Endothelial cell of umbilical vein (primary cell): ENCODE measurements around the gene NR1D1. TPM values are rescaled to one million over a fixed set of nuclear protein-coding genes. Genes with fewer than 3 reads are reported as not detected.

Experiments used
- BruUV-seq: library from RNA; stranded (reverse); fragments of 400-500 nt; replicated peaks from 2 replicates; lab custom pipeline; 2021; lab: Mats Ljungman, UMichigan
- CTCF ChIA-PET: fragments of 300-600, 350-600 bp; sonication (Branson Sonifier 250); formaldehyde crosslinking; loops from one replicate; lab custom pipeline; 2021; ENCODE audit warnings: antibody characterized with exemption, inconsistent platforms; lab: Charles Lee
- POLR2A ChIA-PET: fragments of 300-600, 350-600 bp; sonication (Branson Sonifier 250); formaldehyde crosslinking; loops from one replicate; lab custom pipeline; 2021; ENCODE audit warnings: antibody characterized with exemption, inconsistent platforms; lab: Charles Lee
- DNase-seq: peaks from one replicate; pipeline ENCODE4 v3.0.0-alpha.2; 2011; ENCODE audit warnings: low read depth, low spot score
- FAIRE-seq: peaks from 2 replicates; lab custom pipeline; 2011; peaks lifted over from hg19 to GRCh38; lab: Jason Lieb, UNC
- H2AFZ ChIP-seq: 2 replicates; pipeline ENCODE4 v1.6.0; 2012; ENCODE audit warnings: low read depth, low read length, control low read depth, inconsistent platforms
- H3K27ac ChIP-seq: 2 replicates; pipeline ENCODE4 v1.5.1; 2011; ENCODE audit warnings: low read depth, mild to moderate bottlenecking, control low read depth, low read length, moderate library complexity; ENCODE audit not compliant: insufficient read depth
- H3K27me3 ChIP-seq, 2 experiments: 2 replicates each; pipeline versions ENCODE4 v1.6.0 to v1.6.1; 2011; ENCODE audit warnings: low read length in 2 of 2, mixed read lengths in 1 of 2; ENCODE audit not compliant: control insufficient read depth in 2 of 2, insufficient read depth in 2 of 2
- H3K36me3 ChIP-seq, 2 experiments: 2 replicates in 1 of 2; 3 replicates in 1 of 2; pipeline ENCODE4 v1.5.1; 2011; ENCODE audit warnings: low read length in 2 of 2, mild to moderate bottlenecking in 1 of 2, moderate library complexity in 1 of 2; ENCODE audit not compliant: control insufficient read depth in 2 of 2, insufficient read depth in 2 of 2; ENCODE audit errors: extremely low read depth in 1 of 2
- H3K4me1 ChIP-seq: 3 replicates; pipeline ENCODE4 v1.5.1; 2011; ENCODE audit warnings: mild to moderate bottlenecking, low read length; ENCODE audit not compliant: control insufficient read depth, insufficient read depth; ENCODE audit errors: extremely low read depth
- H3K4me2 ChIP-seq: 2 replicates; pipeline ENCODE4 v1.6.1; 2011; ENCODE audit warnings: low read length, control low read depth, mixed read lengths; ENCODE audit not compliant: insufficient read depth
- H3K4me3 ChIP-seq, 3 experiments: fragments of 200-600 bp in 1 of 3; sonication (generic), shearing (Covaris generic) in 1 of 3; replicated peaks in 1 of 3; 2 replicates each; pipeline ENCODE4 v1.5.1; 2011 to 2016; ENCODE audit warnings: control low read depth in 3 of 3, low read length in 3 of 3, mild to moderate bottlenecking in 2 of 3, inconsistent platforms in 1 of 3, low read depth in 1 of 3, moderate library complexity in 1 of 3; ENCODE audit not compliant: insufficient read depth in 1 of 3
- H3K79me2 ChIP-seq: 2 replicates; pipeline ENCODE4 v1.6.0; 2012; ENCODE audit warnings: low read length, inconsistent platforms; ENCODE audit not compliant: control insufficient read depth, insufficient read depth
- H3K9ac ChIP-seq: replicated peaks from 2 replicates; pipeline ENCODE3; 2011; ENCODE audit warnings: low read length, control low read depth; ENCODE audit not compliant: insufficient read depth; ENCODE audit errors: extremely low read depth
- H3K9me1 ChIP-seq: replicated peaks from 3 replicates; pipeline ENCODE4 v1.6.0; 2011; ENCODE audit warnings: mild to moderate bottlenecking, low read length; ENCODE audit not compliant: control insufficient read depth, insufficient read depth; ENCODE audit errors: extremely low read depth
- H3K9me3 ChIP-seq: replicated peaks from 2 replicates; pipeline ENCODE4 v1.5.1; 2012; ENCODE audit warnings: low read length, inconsistent platforms; ENCODE audit not compliant: control insufficient read depth, insufficient read depth
- H4K20me1 ChIP-seq: replicated peaks from 2 replicates; pipeline ENCODE3; 2011; ENCODE audit warnings: mild to moderate bottlenecking, low read length; ENCODE audit not compliant: control insufficient read depth, insufficient read depth; ENCODE audit errors: extremely low read depth
- CTCF ChIP-seq, 2 donors: IDR thresholded peaks; 1 replicate in 1 of 2; 2 replicates in 1 of 2; pipeline ENCODE4 v1.5.1; 2011; ENCODE audit warnings: low read length in 2 of 2, mild to moderate bottlenecking in 2 of 2, moderate library complexity in 2 of 2, control low read depth in 1 of 2, inconsistent platforms in 1 of 2, low read depth in 1 of 2; ENCODE audit not compliant: insufficient read depth in 1 of 2; ENCODE audit errors: extremely low read depth in 1 of 2
- EZH2 ChIP-seq: IDR thresholded peaks from 2 replicates; pipeline ENCODE4 v1.6.1; 2012; ENCODE audit warnings: borderline replicate concordance, low read depth, mild to moderate bottlenecking, moderate library complexity, low read length, inconsistent platforms; ENCODE audit not compliant: severe bottlenecking
- FOS ChIP-seq: IDR thresholded peaks from 2 replicates; pipeline ENCODE4 v1.6.1; 2011; ENCODE audit warnings: mild to moderate bottlenecking, low read length, moderate library complexity, borderline replicate concordance; ENCODE audit not compliant: insufficient read depth
- GATA2 ChIP-seq: IDR thresholded peaks from 2 replicates; pipeline ENCODE4 v1.7.0; 2011; ENCODE audit warnings: low read depth, mild to moderate bottlenecking, moderate library complexity, mixed read lengths, low read length; ENCODE audit not compliant: insufficient read length, insufficient read depth
- JUN ChIP-seq: IDR thresholded peaks from 2 replicates; pipeline ENCODE4 v1.6.1; 2011; ENCODE audit warnings: borderline replicate concordance, low read depth; ENCODE audit not compliant: insufficient read length, insufficient read depth
- MAX ChIP-seq: IDR thresholded peaks from 2 replicates; pipeline ENCODE4 v1.6.1; 2011; ENCODE audit not compliant: insufficient read depth, insufficient read length
- MYC ChIP-seq: IDR thresholded peaks from one replicate; pipeline ENCODE4 v1.6.1; 2011; ENCODE audit warnings: mild to moderate bottlenecking, low read depth, low read length
- POLR2A ChIP-seq: IDR thresholded peaks from 2 replicates; pipeline ENCODE4 v1.6.1; 2012; ENCODE audit warnings: low read depth, mild to moderate bottlenecking, control low read depth, low read length
- POLR2AphosphoS5 ChIP-seq: IDR thresholded peaks from 2 replicates; pipeline ENCODE4 v1.6.1; 2012; ENCODE audit warnings: low read depth, mild to moderate bottlenecking, control low read depth, low read length, moderate library complexity; ENCODE audit not compliant: insufficient read depth
- dilution Hi-C: fragments of 300-500 bp; cut with MboI; formaldehyde crosslinking; loops from one replicate; pipeline ENCODE4 v1.15.0; 2019; ENCODE audit warnings: low sequenced_read_pairs; ENCODE audit not compliant: extremely low pct_ligation_motif_present
- intact Hi-C: fragments of 100-400 bp; cut with micrococcal nuclease; formaldehyde crosslinking; loops from one replicate; pipeline ENCODE4 v1.10.0; 2022
- polyA plus RNA-seq, 4 experiments: library from polyadenylated mRNA; depleted of rRNA in 3 of 4; stranded (reverse) in 3 of 4; unstranded in 1 of 4; fragments of >200 nt; gene quantifications; 2 replicates each; pipeline versions ENCODE4 v1.2.1 to v1.2.3, GENCODE V29; 2011 to 2012; ENCODE audit warnings: missing spikeins in 1 of 4
- total RNA-seq: library from RNA; stranded (reverse); gene quantifications from 2 replicates; pipeline ENCODE4 v1.2.3, GENCODE V29; 2021

NR1D1 gene
- total and polyA plus RNA-seq, 2 donors (not counting 3 experiments of a cell fraction or from before 2014, with no cell fraction given) = 2.5 to 5.2 TPM

- CTCF ChIA-PET = interaction anchor here (1.0 to 5.4 kb wide), 4 partner anchors 14 to 52 kb away, joined by 5 to 34 read pairs (median 9); no protein-coding TSS in a partner anchor
- FAIRE-seq (no peak), DNase-seq (no peak)
- intact Hi-C loops (loop anchor here (2.0 kb wide), 1 partner anchor 25 kb away; no protein-coding TSS in a partner anchor), dilution Hi-C loops (no loop called here)
- Histone ChIP-seq H3K9me3 (no peaks in the 10 kb centered on the region), H3K27me3 (peaks cover 0 to 3% of the 10 kb centered on the region in 2 experiments), H3K9me1 (no peaks in the 10 kb centered on the region), H3K4me3 (no peak overlapping the region), H3K9ac (no peak overlapping the region), H3K4me1 (peaks cover 16% of the 10 kb centered on the region), H3K4me2 (no peak overlapping the region), H3K36me3 (no peaks in the 10 kb centered on the region), H4K20me1 (no peaks in the 10 kb centered on the region), H3K79me2 (no peaks in the 10 kb centered on the region), H2AFZ (no peak overlapping the region), H3K27ac (no peak overlapping the region)
- BruUV-seq = no TSS peak
- POLR2A ChIA-PET = no interaction called here
- TF ChIP-seq JUN (no peak), FOS (no peak), CTCF (IDR thresholded peaks at IDR 0.05; ENCODE audit: extremely low read depth in 1 of 2, insufficient read depth in 1 of 2, low read depth in 1 of 2, low read length in 2 of 2) (no peak)
Measured at GRCh38 chr17:40061609-40062038, 38.8 kb downstream of the NR1D1 start.

- Histone ChIP-seq H3K27me3 (peaks cover 0 to 3% of the 10 kb centered on the region in 2 experiments), H3K36me3 (no peaks in the 10 kb centered on the region), H4K20me1 (no peaks in the 10 kb centered on the region), H3K4me1 (peaks cover 16% of the 10 kb centered on the region), H3K4me3 (no peak overlapping the region), H3K79me2 (no peaks in the 10 kb centered on the region), H3K27ac (no peak overlapping the region), H2AFZ (no peak overlapping the region), H3K9me3 (no peaks in the 10 kb centered on the region), H3K9me1 (no peaks in the 10 kb centered on the region), H3K9ac (no peak overlapping the region), H3K4me2 (no peak overlapping the region)
- no peak for DNase-seq
- POLR2A ChIA-PET = no interaction called here
- no TSS peak for BruUV-seq
- CTCF ChIA-PET = interaction anchor here (1.1 to 5.4 kb wide), 6 partner anchors 14 to 52 kb away, joined by 3 to 34 read pairs (median 6); no protein-coding TSS in a partner anchor
- intact Hi-C loops (no loop called here), dilution Hi-C loops (no loop called here)
- no peak for FAIRE-seq
- TF ChIP-seq FOS (no peak), JUN (no peak), MAX (no peak), CTCF (IDR thresholded peaks at IDR 0.05; ENCODE audit: extremely low read depth in 1 of 2, insufficient read depth in 1 of 2, low read depth in 1 of 2, low read length in 2 of 2) (no peak), GATA2 (no peak), POLR2AphosphoS5 (no peak), MYC (no peak), POLR2A (no peak), EZH2 (no peak)
Measured at GRCh38 chr17:40060887-40061608, 39.3 kb downstream of the NR1D1 start.
